Prostate gland (tissue), 2 donors: ENCODE measurements around the gene PDZRN3. TPM values are rescaled to one million over a fixed set of nuclear protein-coding genes. Genes with fewer than 3 reads are reported as not detected.
"Not testable (repeated sequence)": the region's sequence is repeated elsewhere in the genome, so short reads cannot be mapped to it uniquely, and the experiment has no call there.

Experiments
- DNase-seq: peaks from one replicate; pipeline ENCODE4 v3.0.0-alpha.2; 2019; ENCODE audit warnings: low spot score
- H3K27ac ChIP-seq, 2 donors: fragments of 200-600 bp; sonication (generic); 2 replicates each; pipeline ENCODE4 v1.5.1; 2017 to 2019
- H3K27me3 ChIP-seq: fragments of 200-600 bp; sonication (generic); replicated peaks from 2 replicates; pipeline ENCODE4 v1.5.1; 2019; ENCODE audit not compliant: insufficient read depth
- H3K36me3 ChIP-seq, 2 donors: fragments of 200-600 bp; sonication (generic); 1 replicate in 1 of 2; 2 replicates in 1 of 2; pipeline versions ENCODE4 v1.5.1 to v1.8.1; 2017 to 2019
- H3K4me1 ChIP-seq: fragments of 200-600 bp; sonication (generic); replicated peaks from 2 replicates; pipeline ENCODE4 v1.5.1; 2019
- H3K4me3 ChIP-seq, 2 donors: fragments of 200-600 bp; sonication (generic); 2 replicates each; pipeline ENCODE4 v1.5.1; 2017 to 2019
- H3K9me3 ChIP-seq: fragments of 200-600 bp; sonication (generic); 2 replicates; pipeline ENCODE4 v1.5.1; 2017
- CTCF ChIP-seq, 4 experiments: fragments of 200-600 bp in 2 of 4; fragments of 450-650 bp in 2 of 4; sonication (generic) in 2 of 4; IDR thresholded peaks; 1 replicate in 3 of 4; 2 replicates in 1 of 4; pipeline ENCODE4 v1.5.1; 2016 to 2019; ENCODE audit warnings: antibody characterized with exemption in 4 of 4, mild to moderate bottlenecking in 2 of 4, moderate library complexity in 2 of 4
- POLR2A ChIP-seq: fragments of 450-650 bp; IDR thresholded peaks from one replicate; pipeline ENCODE4 v1.6.1; 2016; ENCODE audit warnings: antibody characterized with exemption, mild to moderate bottlenecking
- POLR2AphosphoS5 ChIP-seq: sonication (generic); formaldehyde crosslinking; IDR thresholded peaks from one replicate; pipeline ENCODE4 v1.6.1; 2017; ENCODE audit warnings: antibody characterized with exemption
- WGBS: methylation state at CpG from one replicate; pipeline ENCODE4 v1.1.5; 2018; 5-methylcytosine and 5-hydroxymethylcytosine counted together
- intact Hi-C: fragments of 100-400 bp; cut with DNase I; formaldehyde crosslinking; loops from one replicate; pipeline ENCODE4 v1.14.2; 2022
- total RNA-seq, 2 donors: library from RNA; depleted of rRNA; stranded (reverse); fragments of >200 nt; gene quantifications; one replicate each; pipeline ENCODE4 v1.1.0, GENCODE V29; 2016

The PDZRN3 gene
- total RNA-seq, 2 donors from 2014 or later, result 80.9 to 143 TPM

GRCh38 chr3:73569246-73569760 lies 55.4 kb downstream of the PDZRN3 start:
- H3K27me3 ChIP-seq, result no peaks in the 10 kb centered on the region
- intact Hi-C loops, result no loop called here
- H3K4me1 ChIP-seq, result peaks cover 3% of the 10 kb centered on the region
- H3K9me3 ChIP-seq, result no peaks in the 10 kb centered on the region
- no peak for DNase-seq
- peak overlapping the region in 1 of 2 donors; percentile 8 for H3K27ac ChIP-seq
- WGBS, result 76% methylated on average over 8 of the region's 8 CpGs
- TF ChIP-seq POLR2A, result no peak
- TF ChIP-seq CTCF (IDR thresholded peaks at IDR 0.05), result no peak
- TF ChIP-seq POLR2AphosphoS5, result no peak
- no peak overlapping the region for H3K4me3 ChIP-seq
- H3K36me3 ChIP-seq, result no peaks in the 10 kb centered on the region

GRCh38 chr3:73568371-73568862 lies 56.3 kb downstream of the PDZRN3 start:
- no peaks in the 10 kb centered on the region for H3K27me3 ChIP-seq
- H3K36me3 ChIP-seq, result no peaks in the 10 kb centered on the region
- H3K4me3 ChIP-seq, result no peak overlapping the region
- no peaks in the 10 kb centered on the region for H3K9me3 ChIP-seq
- DNase-seq, result no peak
- WGBS, result 66% methylated on average over 5 of the region's 5 CpGs
- no peak overlapping the region for H3K27ac ChIP-seq
- TF ChIP-seq POLR2A, result no peak
- no peak for TF ChIP-seq CTCF (IDR thresholded peaks at IDR 0.05)
- no peak for TF ChIP-seq POLR2AphosphoS5
- intact Hi-C loops, result no loop called here
- H3K4me1 ChIP-seq, result peaks cover 3% of the 10 kb centered on the region

GRCh38 chr3:73565374-73565773 lies 59.4 kb downstream of the PDZRN3 start:
- H3K27ac ChIP-seq, H3K9me3 ChIP-seq, H3K27me3 ChIP-seq, H3K36me3 ChIP-seq, DNase-seq, H3K4me1 ChIP-seq, intact Hi-C loops, H3K4me3 ChIP-seq: not testable (repeated sequence)
- 95% methylated on average over 12 of the region's 12 CpGs for WGBS

- no peak for DNase-seq
- 78% methylated on average over 3 of the region's 3 CpGs for WGBS
- Histone ChIP-seq H3K36me3 (no peaks in the 10 kb centered on the region), H3K27me3 (no peaks in the 10 kb centered on the region), H3K9me3 (no peaks in the 10 kb centered on the region), H3K27ac (no peak overlapping the region), H3K4me1 (no peaks in the 10 kb centered on the region), H3K4me3 (no peak overlapping the region)
- TF ChIP-seq POLR2AphosphoS5 (no peak), POLR2A (no peak), CTCF (IDR thresholded peaks at IDR 0.05) (no peak)
- intact Hi-C loops, result no loop called here
Observed at GRCh38 chr3:73563896-73564582, 60.7 kb downstream of the PDZRN3 start.

GRCh38 chr3:73561494-73561893 lies 63.2 kb downstream of the PDZRN3 start:
- intact Hi-C loops, result no loop called here
- Histone ChIP-seq H3K4me3 (no peak overlapping the region), H3K27ac (peak overlapping the region; percentile 10 to 55), H3K27me3 (no peaks in the 10 kb centered on the region), H3K36me3 (no peaks in the 10 kb centered on the region), H3K4me1 (peaks cover 5% of the 10 kb centered on the region), H3K9me3 (no peaks in the 10 kb centered on the region)
- DNase-seq, result no peak
- 77% methylated on average over 10 of the region's 10 CpGs for WGBS
- no peak for TF ChIP-seq CTCF (IDR thresholded peaks at IDR 0.05)
- no peak for TF ChIP-seq POLR2AphosphoS5
- TF ChIP-seq POLR2A, result no peak
